IPS-18a (cell line): ENCODE measurements around the gene BARHL1.

Experiments
- H3K27ac ChIP-seq: one replicate; pipeline ENCODE4 v1.5.1; 2013; ENCODE audit warnings: low read length
- H3K27me3 ChIP-seq: one replicate; pipeline ENCODE4 v1.6.1; 2013; ENCODE audit warnings: mild to moderate bottlenecking, low read length; ENCODE audit not compliant: control insufficient read depth, insufficient read depth
- H3K36me3 ChIP-seq: one replicate; pipeline ENCODE4 v1.6.1; 2013; ENCODE audit warnings: low read depth, low read length; ENCODE audit not compliant: control insufficient read depth
- H3K4me1 ChIP-seq: one replicate; pipeline ENCODE4 v1.6.1; 2013; ENCODE audit warnings: low read depth, low read length; ENCODE audit not compliant: control insufficient read depth
- H3K4me3 ChIP-seq: one replicate; pipeline ENCODE4 v1.5.1; 2013; ENCODE audit warnings: low read length
- H3K9ac ChIP-seq: one replicate; pipeline ENCODE4 v1.6.1; 2013; ENCODE audit warnings: mild to moderate bottlenecking, low read length, moderate library complexity
- H3K9me3 ChIP-seq: one replicate; pipeline ENCODE4 v1.6.1; 2013; ENCODE audit warnings: low read depth, low read length; ENCODE audit not compliant: control insufficient read depth

BARHL1 gene

DNA sequence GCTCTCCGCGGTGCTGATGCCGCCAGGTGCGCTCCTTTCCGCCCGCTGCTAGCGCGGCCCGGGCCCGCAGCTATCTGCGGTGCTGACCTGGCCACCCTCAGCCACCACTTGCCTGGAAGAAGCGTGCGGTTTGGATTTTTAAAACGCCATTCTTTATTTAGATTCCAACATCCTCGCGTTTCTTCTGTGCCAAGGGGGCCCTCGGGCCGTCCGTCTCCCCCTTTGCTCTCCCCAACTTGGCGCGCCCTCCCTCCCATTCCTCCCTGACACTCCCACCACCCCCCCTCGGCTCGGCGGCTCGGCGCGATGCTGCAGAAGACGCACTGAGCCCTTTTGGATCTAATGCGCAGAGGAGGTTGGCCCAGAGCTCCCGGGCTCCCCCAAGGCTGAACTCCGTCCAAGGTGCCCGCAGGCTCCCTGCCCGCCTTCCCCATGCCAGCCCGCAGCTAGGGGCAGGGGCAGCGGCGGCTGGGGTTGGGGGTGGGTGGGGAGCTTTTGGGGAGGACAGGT lies at the start of gene BARHL1:
BARHL1 (plus strand) TSS at position 331 of the 510 bp plus-strand sequence. CDS start 192 bp downstream, outside the sequence.
- Histone ChIP-seq H3K4me3 (peak within 1 kb of the TSS; percentile 51), H3K4me1 (peaks cover 34% of the 10 kb centered on the region), H3K27me3 (peaks cover 100% of the 10 kb centered on the region), H3K9ac (no peak within 1 kb of the TSS), H3K36me3 (no peaks in the 10 kb centered on the region), H3K27ac (no peak within 1 kb of the TSS), H3K9me3 (no peaks in the 10 kb centered on the region)

DNA sequence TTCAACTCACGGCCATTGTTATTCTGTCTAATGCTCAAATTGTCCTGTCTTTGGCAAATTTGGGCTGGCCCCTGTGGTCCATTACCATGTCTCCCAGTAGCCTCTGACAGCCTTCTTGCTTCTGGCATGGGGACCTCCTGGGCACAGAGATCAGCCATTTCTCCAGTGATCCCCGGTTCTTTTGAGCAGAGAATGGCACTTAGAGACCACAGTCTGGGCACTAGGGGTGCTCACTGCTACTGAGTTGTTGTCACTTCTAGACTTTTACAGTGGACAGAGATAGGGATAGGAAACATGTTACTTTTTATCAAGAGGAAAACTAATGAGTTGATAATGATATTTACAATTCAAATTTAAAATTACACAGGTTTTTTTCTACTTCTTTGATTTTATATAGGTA lies 47.6 kb upstream of the BARHL1 start:
- Histone ChIP-seq H3K4me1 (peaks cover 4% of the 10 kb centered on the region), H3K36me3 (no peaks in the 10 kb centered on the region), H3K4me3 (no peak overlapping the region), H3K27me3 (no peaks in the 10 kb centered on the region), H3K9ac (no peak overlapping the region), H3K9me3 (no peaks in the 10 kb centered on the region), H3K27ac (no peak overlapping the region)

GRCh38 chr9:132536124-132536523 lies 46.3 kb upstream of the BARHL1 start:
- H3K4me1 ChIP-seq, result peaks cover 10% of the 10 kb centered on the region
- no peak overlapping the region for H3K27ac ChIP-seq
- no peak overlapping the region for H3K9ac ChIP-seq
- no peak overlapping the region for H3K4me3 ChIP-seq
- H3K9me3 ChIP-seq, result no peaks in the 10 kb centered on the region
- H3K27me3 ChIP-seq, result no peaks in the 10 kb centered on the region
- no peaks in the 10 kb centered on the region for H3K36me3 ChIP-seq

- no peaks in the 10 kb centered on the region for H3K36me3 ChIP-seq
- peaks cover 7% of the 10 kb centered on the region for H3K4me1 ChIP-seq
- no peak overlapping the region for H3K27ac ChIP-seq
- H3K4me3 ChIP-seq, result no peak overlapping the region
- H3K9me3 ChIP-seq, result no peaks in the 10 kb centered on the region
- no peak overlapping the region for H3K9ac ChIP-seq
- H3K27me3 ChIP-seq, result no peaks in the 10 kb centered on the region
These were observed 45.1 kb upstream of the BARHL1 start for GRCh38 chr9:132537352-132537751.

GRCh38 chr9:132538071-132538470 lies 44.3 kb upstream of the BARHL1 start:
- Histone ChIP-seq H3K27me3 (no peaks in the 10 kb centered on the region), H3K9me3 (no peaks in the 10 kb centered on the region), H3K36me3 (no peaks in the 10 kb centered on the region), H3K4me1 (peaks cover 7% of the 10 kb centered on the region), H3K4me3 (no peak overlapping the region), H3K27ac (no peak overlapping the region), H3K9ac (no peak overlapping the region)

- Histone ChIP-seq H3K4me1 (peaks cover 7% of the 10 kb centered on the region), H3K9ac (no peak overlapping the region), H3K36me3 (no peaks in the 10 kb centered on the region), H3K4me3 (no peak overlapping the region), H3K9me3 (no peaks in the 10 kb centered on the region), H3K27me3 (no peaks in the 10 kb centered on the region), H3K27ac (no peak overlapping the region)
These were observed 43.3 kb upstream of the BARHL1 start for GRCh38 chr9:132539096-132539495.

DNA sequence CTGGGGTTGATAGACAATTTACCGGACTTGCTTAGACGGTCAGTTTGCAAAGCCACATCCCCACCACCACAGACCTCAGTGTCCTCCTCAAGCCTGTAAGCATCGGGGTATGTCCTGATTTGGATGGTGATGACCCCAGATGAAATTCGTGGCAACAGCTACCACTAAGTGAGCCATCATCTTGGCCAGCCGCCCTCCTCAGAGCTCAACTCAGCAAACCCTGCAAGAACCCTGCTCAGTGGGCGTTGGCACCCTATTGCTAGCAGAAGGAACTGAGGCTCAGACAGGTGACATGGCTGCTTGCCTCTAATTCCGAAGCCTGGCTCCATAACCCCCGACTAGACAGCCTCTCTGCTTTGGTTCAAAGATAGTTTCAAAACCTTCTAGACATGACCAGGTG lies 41.4 kb upstream of the BARHL1 start:
- H3K4me1 ChIP-seq, result peaks cover 7% of the 10 kb centered on the region
- H3K9me3 ChIP-seq, result no peaks in the 10 kb centered on the region
- H3K36me3 ChIP-seq, result no peaks in the 10 kb centered on the region
- no peak overlapping the region for H3K9ac ChIP-seq
- H3K4me3 ChIP-seq, result no peak overlapping the region
- no peak overlapping the region for H3K27ac ChIP-seq
- no peaks in the 10 kb centered on the region for H3K27me3 ChIP-seq

- Histone ChIP-seq H3K27me3 (no peaks in the 10 kb centered on the region), H3K27ac (no peak overlapping the region), H3K4me1 (peaks cover 10% of the 10 kb centered on the region), H3K36me3 (no peaks in the 10 kb centered on the region), H3K4me3 (no peak overlapping the region), H3K9me3 (no peaks in the 10 kb centered on the region), H3K9ac (no peak overlapping the region)
These were observed 40.3 kb upstream of the BARHL1 start for GRCh38 chr9:132541870-132542830.

GRCh38 chr9:132543251-132543650 lies 39.2 kb upstream of the BARHL1 start:
- no peak overlapping the region for H3K27ac ChIP-seq
- no peaks in the 10 kb centered on the region for H3K9me3 ChIP-seq
- H3K36me3 ChIP-seq, result no peaks in the 10 kb centered on the region
- no peak overlapping the region for H3K4me3 ChIP-seq
- peaks cover 10% of the 10 kb centered on the region for H3K4me1 ChIP-seq
- no peaks in the 10 kb centered on the region for H3K27me3 ChIP-seq
- H3K9ac ChIP-seq, result no peak overlapping the region

- no peak overlapping the region for H3K27ac ChIP-seq
- no peaks in the 10 kb centered on the region for H3K27me3 ChIP-seq
- no peak overlapping the region for H3K9ac ChIP-seq
- H3K4me3 ChIP-seq, result no peak overlapping the region
- peaks cover 10% of the 10 kb centered on the region for H3K4me1 ChIP-seq
- H3K36me3 ChIP-seq, result no peaks in the 10 kb centered on the region
- no peaks in the 10 kb centered on the region for H3K9me3 ChIP-seq
These were observed 38.4 kb upstream of the BARHL1 start for GRCh38 chr9:132543960-132544359.

DNA sequence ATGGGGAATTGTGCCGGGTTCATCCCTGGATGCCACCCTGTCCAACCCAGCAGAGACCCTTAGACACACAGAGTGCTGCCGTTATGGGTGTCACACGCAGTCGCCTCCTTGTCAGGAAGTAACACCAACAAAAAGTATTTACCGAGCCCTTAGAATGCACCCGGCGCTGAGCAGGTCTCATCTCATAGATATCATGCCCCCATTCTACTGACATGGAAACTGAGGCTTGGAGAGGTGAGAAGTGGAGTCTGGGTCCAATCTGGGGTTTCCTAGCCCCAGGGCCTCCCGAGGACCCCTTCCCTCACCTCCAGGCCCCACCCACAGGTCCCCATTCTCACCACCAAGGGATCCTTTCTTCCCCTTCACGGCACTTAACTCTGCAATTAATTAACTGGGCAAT lies 36.8 kb upstream of the BARHL1 start:
- Histone ChIP-seq H3K9ac (no peak overlapping the region), H3K4me1 (peaks cover 5% of the 10 kb centered on the region), H3K27me3 (no peaks in the 10 kb centered on the region), H3K9me3 (no peaks in the 10 kb centered on the region), H3K4me3 (no peak overlapping the region), H3K27ac (no peak overlapping the region), H3K36me3 (no peaks in the 10 kb centered on the region)
